GM23338 (cell line): ENCODE results near the gene GRID2. TPM values are rescaled to one million over a fixed set of nuclear protein-coding genes. Genes with fewer than 3 reads are reported as not detected.

ENCODE experiments used
- ATAC-seq: fragments of 200-7000 bp; cut with Tn5 transposase; 3 replicates; pipeline ENCODE4 v1.9.1; 2020
- DNase-seq: peaks from one replicate; pipeline ENCODE4 v3.0.0-alpha.2; 2015; ENCODE audit warnings: low spot score
- H2AFZ ChIP-seq: fragments of 200-600 bp; sonication (generic); 2 replicates; pipeline ENCODE4 v1.8.0; 2016; ENCODE audit warnings: antibody characterized with exemption, mild to moderate bottlenecking, moderate library complexity
- H3F3A ChIP-seq: fragments of 200-600 bp; sonication (generic); replicated peaks from 2 replicates; pipeline ENCODE4 v1.8.0; 2017; ENCODE audit warnings: antibody characterized with exemption, mixed run types, low read depth
- H3K27ac ChIP-seq: fragments of 200-600 bp; sonication (generic); 2 replicates; pipeline ENCODE4 v1.6.1; 2016; ENCODE audit warnings: low read depth
- H3K27me3 ChIP-seq: fragments of 200-600 bp; sonication (generic); 2 replicates; pipeline ENCODE4 v1.8.0; 2016; ENCODE audit warnings: mild to moderate bottlenecking, mixed run types, moderate library complexity; ENCODE audit not compliant: insufficient read depth
- H3K36me3 ChIP-seq: fragments of 200-600 bp; sonication (generic); 2 replicates; pipeline ENCODE4 v1.8.0; 2016; ENCODE audit warnings: mild to moderate bottlenecking; ENCODE audit not compliant: insufficient read depth
- H3K4me1 ChIP-seq: fragments of 200-600 bp; sonication (generic); 2 replicates; pipeline ENCODE4 v1.8.0; 2016; ENCODE audit warnings: mild to moderate bottlenecking, moderate library complexity; ENCODE audit not compliant: insufficient read depth
- H3K4me2 ChIP-seq: fragments of 200-600 bp; sonication (generic); 2 replicates; pipeline ENCODE4 v1.7.1; 2017; ENCODE audit warnings: mixed run types
- H3K4me3 ChIP-seq: fragments of 200-600 bp; sonication (generic); 2 replicates; pipeline ENCODE4 v1.6.1; 2016; ENCODE audit warnings: mixed run types
- H3K79me2 ChIP-seq: fragments of 200-600 bp; sonication (generic); replicated peaks from 2 replicates; pipeline ENCODE4 v1.8.0; 2017; ENCODE audit warnings: mild to moderate bottlenecking; ENCODE audit not compliant: insufficient read depth
- H3K9me2 ChIP-seq: fragments of 200-600 bp; sonication (generic); 2 replicates; pipeline ENCODE4 v1.8.0; 2017; ENCODE audit not compliant: insufficient read depth
- H4K20me1 ChIP-seq: fragments of 200-600 bp; sonication (generic); replicated peaks from 2 replicates; pipeline ENCODE4 v1.8.0; 2017; ENCODE audit warnings: mild to moderate bottlenecking; ENCODE audit not compliant: insufficient read depth
- H3K27ac Mint-ChIP-seq: 2 replicates; pipeline ENCODE4 v1.8.0; 2020; ENCODE audit warnings: inconsistent platforms, mild to moderate bottlenecking, moderate library complexity, mixed read lengths
- H3K27me3 Mint-ChIP-seq: 3 replicates; pipeline ENCODE4 v1.8.0; 2022; ENCODE audit warnings: low read depth, mild to moderate bottlenecking, moderate library complexity, mixed read lengths, inconsistent platforms; ENCODE audit not compliant: insufficient read depth, poor library complexity
- H3K36me3 Mint-ChIP-seq: 3 replicates; pipeline ENCODE4 v1.8.0; 2021; ENCODE audit warnings: low read depth, mild to moderate bottlenecking, inconsistent platforms, moderate library complexity, mixed read lengths
- H3K4me1 Mint-ChIP-seq: 3 replicates; pipeline ENCODE4 v1.8.0; 2020; ENCODE audit warnings: mild to moderate bottlenecking, inconsistent platforms, mixed read lengths
- H3K4me3 Mint-ChIP-seq: 3 replicates; pipeline ENCODE4 v1.8.0; 2021; ENCODE audit warnings: moderate library complexity, mild to moderate bottlenecking, inconsistent platforms, mixed read lengths
- H3K9me3 Mint-ChIP-seq: 3 replicates; pipeline ENCODE4 v1.8.0; 2020; ENCODE audit warnings: moderate library complexity, mild to moderate bottlenecking, inconsistent platforms, mixed read lengths
- EZH2 ChIP-seq: fragments of 200-600 bp; sonication (generic); IDR thresholded peaks from one replicate; pipeline ENCODE4 v1.8.0; 2017; ENCODE audit warnings: antibody characterized with exemption, mild to moderate bottlenecking, low read depth; ENCODE audit not compliant: unreplicated experiment
- NANOG ChIP-seq: IDR thresholded peaks from 2 replicates; pipeline ENCODE4 v1.6.1; 2016; ENCODE audit warnings: antibody characterized with exemption, borderline replicate concordance
- REST ChIP-seq: IDR thresholded peaks from one replicate; pipeline ENCODE4 v1.6.1; 2018; ENCODE audit warnings: antibody characterized with exemption; ENCODE audit not compliant: unreplicated experiment
- ZNF331 ChIP-seq: fragments of 250-450 bp; sonication (Bioruptor Pico); IDR thresholded peaks from 2 replicates; pipeline ENCODE4 v1.5.0; 2020; ENCODE audit warnings: low read depth, mild to moderate bottlenecking, moderate library complexity
- ZNF462 ChIP-seq: fragments of 250-450 bp; sonication (Bioruptor Pico); IDR thresholded peaks from 2 replicates; pipeline ENCODE4 v1.5.0; 2020; ENCODE audit warnings: mild to moderate bottlenecking, moderate library complexity
- polyA plus RNA-seq: library from polyadenylated mRNA; unstranded; fragments of >200 nt; fragmentation: Nextera tagmentation; extraction: Ambion mirVana; gene quantifications from 2 replicates; pipeline ENCODE4 v1.2.1, GENCODE V29; 2016
- total RNA-seq: library from RNA; depleted of rRNA; stranded (reverse); fragments of >200 nt; shearing (Covaris generic); gene quantifications from 2 replicates; pipeline ENCODE4 v1.2.3, GENCODE V29; 2014

Gene GRID2
- total and polyA plus RNA-seq, 2 experiments from 2014 or later = 19.9 to 65.4 TPM

GRCh38 chr4:92996533-92996932 lies 692.8 kb downstream of the GRID2 start:
- Histone ChIP-seq H3K79me2 (no peaks in the 10 kb centered on the region), H4K20me1 (no peaks in the 10 kb centered on the region), H3K4me3 (no peak overlapping the region), H3K27me3 (no peaks in the 10 kb centered on the region), H3F3A (no peaks in the 10 kb centered on the region), H3K4me1 (no peaks in the 10 kb centered on the region), H3K9me2 (no peaks in the 10 kb centered on the region), H3K4me2 (no peak overlapping the region), H2AFZ (no peak overlapping the region), H3K27ac (no peak overlapping the region), H3K36me3 (no peaks in the 10 kb centered on the region)
- TF ChIP-seq EZH2 (no peak), ZNF331 (CRISPR knock-in tag) (no peak), ZNF462 (no peak)
- Mint-ChIP-seq H3K27me3 (peaks cover 1% of the 10 kb centered on the region), H3K36me3 (no peaks in the 10 kb centered on the region), H3K4me1 (peaks cover 2% of the 10 kb centered on the region; the same call in 1 of the 3 replicates), H3K9me3 (no peaks in the 10 kb centered on the region), H3K4me3 (no peak overlapping the region), H3K27ac (no peak overlapping the region)
- no peak for DNase-seq
- ATAC-seq = no peak

- no peaks in the 10 kb centered on the region for H3K36me3 ChIP-seq
- no peak overlapping the region for H2AFZ ChIP-seq
- no peaks in the 10 kb centered on the region for H4K20me1 ChIP-seq
- H3K27ac Mint-ChIP-seq = no peak overlapping the region
- no peaks in the 10 kb centered on the region for H3K36me3 Mint-ChIP-seq
- H3K4me1 ChIP-seq = no peaks in the 10 kb centered on the region
- H3K27me3 ChIP-seq = no peaks in the 10 kb centered on the region
- DNase-seq (no peak), ATAC-seq (no peak)
- no peak overlapping the region for H3K27ac ChIP-seq
- no peaks in the 10 kb centered on the region for H3K9me3 Mint-ChIP-seq
- no peaks in the 10 kb centered on the region for H3K79me2 ChIP-seq
- no peak overlapping the region for H3K4me3 ChIP-seq
- no peak overlapping the region for H3K4me2 ChIP-seq
- no peaks in the 10 kb centered on the region for H3F3A ChIP-seq
- no peaks in the 10 kb centered on the region for H3K4me1 Mint-ChIP-seq
- H3K9me2 ChIP-seq = no peaks in the 10 kb centered on the region
- no peaks in the 10 kb centered on the region for H3K27me3 Mint-ChIP-seq
- no peak overlapping the region for H3K4me3 Mint-ChIP-seq
- TF ChIP-seq NANOG = no peak
- no peak for TF ChIP-seq REST
These were observed 697.1 kb downstream of the GRID2 start for GRCh38 chr4:93000910-93001309.
